Measurements from ENCODE around the gene KRT85. TPM values are rescaled to one million over a fixed set of nuclear protein-coding genes. Genes with fewer than 3 reads are reported as not detected.

Gene KRT85
- total and polyA plus RNA-seq, 2 donors (not counting 1 experiment from before 2014, with no cell fraction given), result not detected

- Histone ChIP-seq H2AFZ (ENCODE audit: insufficient read depth, low read depth, low read length, poor library complexity, severe bottlenecking) (no peak overlapping the region), H3K27me3 (replicated peaks in 1 of 4; ENCODE audit: control extremely low read depth in 1 of 4, control insufficient read depth in 3 of 4, insufficient read depth in 4 of 4, low read length in 3 of 4) (peaks cover 0 to 3% (median 0%) of the 10 kb centered on the region in 4 experiments), H3K4me1 (ENCODE audit: control insufficient read depth in 2 of 2, insufficient read depth in 2 of 2, low read length in 2 of 2) (no peaks in the 10 kb centered on the region), H3K36me3 (replicated peaks in 1 of 2; ENCODE audit: control extremely low read depth in 1 of 2, control insufficient read depth in 1 of 2, extremely low read depth in 1 of 2, insufficient read depth in 2 of 2, low read length in 1 of 2) (no peaks in the 10 kb centered on the region), H3K27ac (ENCODE audit: low read length in 2 of 2) (no peak overlapping the region), H3K4me3 (ENCODE audit: control extremely low read depth in 1 of 5, extremely low read depth in 1 of 5, insufficient read depth in 1 of 5, low read depth in 2 of 5, low read length in 4 of 5) (no peak overlapping the region), H3K9ac (ENCODE audit: low read length) (no peak overlapping the region), H3K79me2 (ENCODE audit: control insufficient read depth, insufficient read depth, low read length) (no peaks in the 10 kb centered on the region), H4K20me1 (ENCODE audit: control insufficient read depth, insufficient read depth, low read length, poor library complexity, severe bottlenecking) (no peaks in the 10 kb centered on the region), H3K4me2 (replicated peaks; ENCODE audit: low read depth, low read length, poor library complexity, severe bottlenecking) (no peak overlapping the region), H3K9me3 (ENCODE audit: control extremely low read depth in 1 of 3, control insufficient read depth in 2 of 3, insufficient read depth in 1 of 3, low read length in 2 of 3) (no peaks in the 10 kb centered on the region)
- H3K9me3 Mint-ChIP-seq (ENCODE audit: insufficient read depth), result no peaks in the 10 kb centered on the region
- TF ChIP-seq EZH2 (IDR thresholded peaks at IDR 0.05; ENCODE audit: borderline replicate concordance, insufficient read depth, low read depth, low read length, poor library complexity, severe bottlenecking) (no peak), CTCF (IDR thresholded peaks at IDR 0.05) (no peak)
- ChIA-PET CTCF (no interaction called here), POLR2A (no interaction called here)
- intact Hi-C loops (cut with micrococcal nuclease), result no loop called here
- H3K4me1 Mint-ChIP-seq, result no peaks in the 10 kb centered on the region
- no peak for DNase-seq
- WGBS (ENCODE audit: insufficient coverage), result 67% methylated on average over 4 of the region's 4 CpGs
- H3K27ac Mint-ChIP-seq, result no peak overlapping the region
- no peak for ATAC-seq (ENCODE audit: low read depth)
- peaks cover 12% of the 10 kb centered on the region for H3K27me3 Mint-ChIP-seq
- H3K4me3 Mint-ChIP-seq, result no peak overlapping the region
These were observed 34.6 kb upstream of the KRT85 start for GRCh38 chr12:52401926-52402325.

DNA sequence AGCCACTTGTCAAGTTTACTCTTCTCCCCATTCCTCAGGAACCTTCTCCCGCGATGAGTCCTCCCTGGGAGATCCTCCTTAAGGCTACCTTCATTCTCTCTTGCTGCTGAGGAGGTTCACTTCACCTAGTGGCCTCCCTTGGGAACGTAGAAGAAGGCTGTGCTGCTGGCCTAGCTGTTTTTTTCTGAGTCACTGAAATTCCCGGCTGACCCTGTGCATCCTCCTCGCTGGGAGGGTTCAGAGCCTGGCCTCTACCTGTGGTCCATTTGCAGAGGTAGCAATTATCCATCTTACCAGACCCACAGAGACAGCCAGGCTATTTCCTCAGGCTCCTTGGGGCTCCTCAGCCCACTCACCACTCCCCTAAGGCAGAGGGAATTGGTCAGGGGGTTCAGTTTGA lies 34.2 kb upstream of the KRT85 start:
- H3K4me1 Mint-ChIP-seq, result no peaks in the 10 kb centered on the region
- peaks cover 12% of the 10 kb centered on the region for H3K27me3 Mint-ChIP-seq
- H3K27ac Mint-ChIP-seq, result no peak overlapping the region
- Histone ChIP-seq H2AFZ (ENCODE audit: insufficient read depth, low read depth, low read length, poor library complexity, severe bottlenecking) (no peak overlapping the region), H3K9ac (ENCODE audit: low read length) (no peak overlapping the region), H3K9me3 (ENCODE audit: control extremely low read depth in 1 of 3, control insufficient read depth in 2 of 3, insufficient read depth in 1 of 3, low read length in 2 of 3) (no peaks in the 10 kb centered on the region), H3K36me3 (replicated peaks in 1 of 2; ENCODE audit: control extremely low read depth in 1 of 2, control insufficient read depth in 1 of 2, extremely low read depth in 1 of 2, insufficient read depth in 2 of 2, low read length in 1 of 2) (no peaks in the 10 kb centered on the region), H3K4me1 (ENCODE audit: control insufficient read depth in 2 of 2, insufficient read depth in 2 of 2, low read length in 2 of 2) (no peaks in the 10 kb centered on the region), H3K27ac (ENCODE audit: low read length in 2 of 2) (no peak overlapping the region), H3K4me2 (replicated peaks; ENCODE audit: low read depth, low read length, poor library complexity, severe bottlenecking) (no peak overlapping the region), H4K20me1 (ENCODE audit: control insufficient read depth, insufficient read depth, low read length, poor library complexity, severe bottlenecking) (no peaks in the 10 kb centered on the region), H3K4me3 (ENCODE audit: control extremely low read depth in 1 of 5, extremely low read depth in 1 of 5, insufficient read depth in 1 of 5, low read depth in 2 of 5, low read length in 4 of 5) (no peak overlapping the region), H3K27me3 (replicated peaks in 1 of 4; ENCODE audit: control extremely low read depth in 1 of 4, control insufficient read depth in 3 of 4, insufficient read depth in 4 of 4, low read length in 3 of 4) (peaks cover 0 to 3% (median 0%) of the 10 kb centered on the region in 4 experiments), H3K79me2 (ENCODE audit: control insufficient read depth, insufficient read depth, low read length) (no peaks in the 10 kb centered on the region)
- TF ChIP-seq EZH2 (IDR thresholded peaks at IDR 0.05; ENCODE audit: borderline replicate concordance, insufficient read depth, low read depth, low read length, poor library complexity, severe bottlenecking) (no peak), CTCF (IDR thresholded peaks at IDR 0.05) (no peak)
- no peak overlapping the region for H3K4me3 Mint-ChIP-seq
- no peaks in the 10 kb centered on the region for H3K9me3 Mint-ChIP-seq (ENCODE audit: insufficient read depth)
- CTCF ChIA-PET, result no interaction called here
- intact Hi-C loops (cut with micrococcal nuclease), result no loop called here
- POLR2A ChIA-PET, result no interaction called here
- ATAC-seq (ENCODE audit: low read depth), result no peak
- WGBS (ENCODE audit: insufficient coverage), result 83% methylated on average over 5 of the region's 5 CpGs
- no peak for DNase-seq

Measured in B cell (primary cell).